Putamen (tissue), 1 donor: ENCODE data around the gene HECTD4.

ENCODE experiments used
- DNase-seq: peaks from one replicate; pipeline ENCODE4 v3.0.0-alpha.2; 2016; ENCODE audit warnings: low spot score

HECTD4 gene

GRCh38 chr12:112179341-112179740 lies 202.9 kb downstream of the HECTD4 start:
- no peak for DNase-seq

DNA sequence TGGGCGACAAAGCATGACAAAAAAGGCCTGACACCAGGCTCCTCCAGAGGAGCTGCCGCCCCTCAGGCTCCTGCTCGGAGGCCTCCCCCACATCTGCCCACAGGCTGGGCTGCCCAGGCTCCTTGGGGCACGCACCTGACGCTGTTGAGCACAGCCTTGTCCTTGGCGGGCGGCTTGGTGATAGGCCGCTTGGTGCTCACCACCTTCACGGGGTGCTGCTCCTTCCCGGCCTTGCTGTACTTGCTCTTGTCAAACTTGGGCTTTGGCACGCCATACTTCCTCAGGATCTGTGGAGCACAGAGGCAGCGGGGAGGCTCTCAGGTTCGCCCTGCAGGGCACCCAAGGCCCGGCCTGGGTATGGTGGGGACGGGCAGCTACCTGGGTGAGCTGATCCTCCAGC lies 203.4 kb downstream of the HECTD4 start:
- DNase-seq = no peak

DNA sequence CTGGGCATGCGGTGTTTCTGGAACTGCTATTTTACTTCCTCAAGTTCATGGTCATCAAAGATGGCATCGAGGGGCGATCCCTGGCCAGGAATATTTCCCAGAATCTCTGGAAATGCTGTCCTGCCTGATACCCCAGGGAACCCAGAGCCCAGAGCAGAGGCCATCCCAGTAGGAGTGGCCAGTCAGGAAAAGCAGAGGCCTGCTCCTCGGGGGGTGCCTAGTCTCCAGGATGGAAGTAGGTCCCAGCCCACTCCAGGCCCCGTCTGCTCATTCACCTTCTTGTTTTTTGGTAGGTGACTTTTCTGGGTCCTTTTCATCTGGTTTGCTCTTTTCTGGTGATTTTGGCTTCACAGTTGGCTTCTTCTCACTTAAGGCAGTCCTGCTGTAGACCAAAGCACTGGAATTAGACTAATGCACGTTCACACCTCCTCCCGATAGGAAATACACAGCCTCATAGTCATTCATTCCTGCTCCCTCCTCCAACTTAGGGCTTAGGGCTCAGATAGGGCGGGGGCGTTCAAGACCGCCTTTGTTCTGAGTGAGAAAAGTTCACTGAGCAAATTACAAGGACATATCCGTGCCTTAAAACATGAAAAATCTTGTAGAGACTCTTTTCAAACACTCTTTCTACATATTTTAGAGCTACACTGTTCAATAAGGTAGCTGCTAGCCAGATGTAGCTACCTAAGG lies 205.8 kb downstream of the HECTD4 start:
- DNase-seq = peak; percentile 59

DNA sequence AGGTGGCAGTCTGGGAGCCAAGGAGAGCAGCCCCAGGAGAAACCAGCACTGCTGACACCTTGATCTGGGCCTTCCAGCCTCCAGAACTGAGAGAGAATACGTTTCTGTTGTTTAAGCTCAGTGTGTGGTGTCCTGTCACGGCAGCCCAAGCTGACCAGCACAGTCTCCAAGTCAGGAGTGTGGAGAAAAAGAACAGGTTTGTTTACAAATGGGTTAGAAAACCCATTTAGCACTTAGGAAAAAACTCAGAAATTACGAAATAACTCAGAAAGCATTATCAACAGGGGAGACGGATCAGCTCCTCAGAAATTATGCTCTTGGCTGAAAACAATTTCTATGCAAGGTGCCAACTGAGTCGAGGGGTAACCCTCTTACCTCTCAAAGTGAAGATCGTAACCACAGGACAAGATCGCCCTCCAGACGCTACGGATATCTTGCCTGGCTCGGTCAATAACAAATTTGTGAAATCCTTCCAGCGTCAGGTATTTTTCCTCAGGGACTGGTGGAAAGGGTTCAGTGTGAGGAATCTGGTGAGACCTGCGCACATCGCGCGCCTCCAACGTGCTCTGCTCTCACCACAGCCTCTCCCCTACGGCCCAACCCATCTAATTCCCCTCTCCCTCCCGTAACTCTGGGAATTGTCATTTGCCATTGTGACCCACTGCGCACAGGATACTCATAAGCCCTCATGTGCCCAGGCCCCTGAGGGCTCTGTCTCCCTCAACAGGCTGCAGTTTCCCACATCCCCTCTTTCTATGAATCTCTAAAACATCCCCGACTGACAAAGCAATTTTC lies 206.7 kb downstream of the HECTD4 start:
- DNase-seq = no peak

- DNase-seq = no peak
These were observed 209.5 kb downstream of the HECTD4 start for GRCh38 chr12:112172556-112173324.

GRCh38 chr12:112170971-112171596 lies 211.1 kb downstream of the HECTD4 start:
- DNase-seq = no peak

DNA sequence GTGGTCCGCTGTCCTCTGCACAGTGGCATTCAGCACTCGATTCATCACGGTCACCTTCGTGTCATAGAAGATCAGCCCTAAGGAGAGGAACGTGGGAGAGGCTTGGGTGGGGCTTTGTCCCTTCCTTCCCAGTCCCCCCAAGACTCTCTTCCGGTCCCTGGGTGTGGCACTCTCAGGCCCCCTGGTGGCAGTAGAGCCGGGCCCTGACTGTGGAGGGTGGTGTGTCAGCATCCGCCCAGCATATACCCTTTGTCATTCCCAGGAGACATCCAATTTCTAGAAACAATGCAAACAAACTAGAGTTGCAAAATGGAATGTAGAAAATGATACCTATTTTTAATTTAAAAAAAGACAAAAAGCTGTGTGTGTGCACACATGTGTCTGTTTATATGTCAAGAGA lies 211.9 kb downstream of the HECTD4 start:
- no peak for DNase-seq

- DNase-seq = no peak
These were observed 212.3 kb downstream of the HECTD4 start for GRCh38 chr12:112169966-112170365.

- DNase-seq = no peak
These were observed 212.9 kb downstream of the HECTD4 start for GRCh38 chr12:112169161-112169872.

DNA sequence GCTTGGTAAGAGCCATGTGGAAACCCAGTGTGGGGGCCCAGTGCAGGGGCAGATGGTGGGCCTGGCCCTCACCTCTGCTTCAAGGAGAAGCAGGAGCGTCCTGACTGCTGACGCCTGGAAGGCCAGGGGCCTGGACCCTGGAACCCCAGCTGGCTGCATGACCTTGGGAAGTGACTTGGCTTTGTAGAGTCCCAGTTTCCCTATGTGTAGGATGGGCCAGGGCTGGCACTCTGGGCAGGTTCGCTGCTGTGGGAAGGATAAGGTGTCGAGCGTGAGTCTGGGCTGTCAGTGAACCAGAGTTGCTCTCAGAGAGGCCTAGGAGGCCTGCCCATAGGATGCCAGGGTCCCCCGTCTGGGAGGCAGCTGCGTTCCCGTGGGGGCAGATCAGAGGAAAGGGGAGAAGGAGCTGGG lies 213.7 kb downstream of the HECTD4 start:
- DNase-seq = no peak

DNA sequence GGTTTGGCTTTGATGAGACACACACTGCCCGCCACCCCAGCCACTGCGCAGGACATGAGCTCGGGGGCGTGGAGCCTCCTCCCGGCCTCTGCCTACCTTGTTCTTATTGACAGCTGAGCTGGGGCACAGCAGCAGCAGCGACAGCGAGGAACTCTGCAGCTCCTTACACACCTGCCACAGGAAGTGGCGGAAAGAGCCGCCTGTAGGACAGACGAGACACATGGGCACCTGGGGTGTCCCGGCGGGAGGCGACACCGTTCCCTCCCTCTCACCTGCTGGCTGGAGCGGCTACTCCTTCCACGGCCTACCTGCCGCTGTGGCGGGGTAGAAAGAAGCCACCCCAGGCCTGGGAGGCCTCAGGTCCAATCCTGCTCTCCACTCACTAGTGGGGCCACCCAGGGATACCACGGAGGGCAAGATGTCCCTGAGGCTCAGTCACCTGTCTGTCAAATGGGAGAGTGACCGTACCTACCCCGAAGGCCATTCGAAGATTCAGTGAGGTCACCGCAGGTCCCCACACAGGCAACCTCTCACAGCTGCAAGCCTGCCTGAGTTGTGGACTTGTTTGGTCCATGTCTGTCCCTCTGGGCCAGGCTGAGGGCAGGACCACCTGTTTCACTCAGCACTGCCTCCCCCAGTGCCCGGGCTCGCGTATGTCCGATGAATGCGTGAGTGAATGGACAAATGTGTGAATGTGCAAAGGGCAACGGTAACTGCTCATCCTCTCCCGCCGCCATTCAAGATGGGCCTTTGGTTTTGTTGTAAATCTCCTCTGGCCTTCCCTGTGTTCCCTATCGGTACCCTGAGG lies 214.3 kb downstream of the HECTD4 start:
- DNase-seq = no peak

DNA sequence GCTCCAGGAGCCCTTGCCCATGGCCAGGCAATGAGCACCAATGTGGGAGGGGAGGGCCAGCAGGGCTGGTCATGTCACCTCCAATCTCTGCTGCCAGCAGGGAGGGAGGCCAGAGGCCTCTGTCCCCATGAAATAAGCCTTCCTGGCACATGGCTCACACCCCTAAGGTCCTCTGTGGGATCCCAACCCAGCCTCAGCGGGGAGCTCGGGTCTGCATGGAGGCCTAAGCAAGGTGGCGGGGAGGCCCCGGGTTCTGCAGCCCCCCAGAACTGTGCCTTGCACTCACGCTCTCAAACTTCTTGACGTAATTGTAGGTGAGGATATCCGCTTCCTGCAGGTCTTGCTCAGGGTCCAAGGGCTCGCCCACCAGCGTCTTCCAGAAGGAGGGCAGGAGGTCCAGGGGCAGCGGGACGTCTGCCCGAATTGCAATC lies 215.2 kb downstream of the HECTD4 start:
- DNase-seq = no peak

DNA sequence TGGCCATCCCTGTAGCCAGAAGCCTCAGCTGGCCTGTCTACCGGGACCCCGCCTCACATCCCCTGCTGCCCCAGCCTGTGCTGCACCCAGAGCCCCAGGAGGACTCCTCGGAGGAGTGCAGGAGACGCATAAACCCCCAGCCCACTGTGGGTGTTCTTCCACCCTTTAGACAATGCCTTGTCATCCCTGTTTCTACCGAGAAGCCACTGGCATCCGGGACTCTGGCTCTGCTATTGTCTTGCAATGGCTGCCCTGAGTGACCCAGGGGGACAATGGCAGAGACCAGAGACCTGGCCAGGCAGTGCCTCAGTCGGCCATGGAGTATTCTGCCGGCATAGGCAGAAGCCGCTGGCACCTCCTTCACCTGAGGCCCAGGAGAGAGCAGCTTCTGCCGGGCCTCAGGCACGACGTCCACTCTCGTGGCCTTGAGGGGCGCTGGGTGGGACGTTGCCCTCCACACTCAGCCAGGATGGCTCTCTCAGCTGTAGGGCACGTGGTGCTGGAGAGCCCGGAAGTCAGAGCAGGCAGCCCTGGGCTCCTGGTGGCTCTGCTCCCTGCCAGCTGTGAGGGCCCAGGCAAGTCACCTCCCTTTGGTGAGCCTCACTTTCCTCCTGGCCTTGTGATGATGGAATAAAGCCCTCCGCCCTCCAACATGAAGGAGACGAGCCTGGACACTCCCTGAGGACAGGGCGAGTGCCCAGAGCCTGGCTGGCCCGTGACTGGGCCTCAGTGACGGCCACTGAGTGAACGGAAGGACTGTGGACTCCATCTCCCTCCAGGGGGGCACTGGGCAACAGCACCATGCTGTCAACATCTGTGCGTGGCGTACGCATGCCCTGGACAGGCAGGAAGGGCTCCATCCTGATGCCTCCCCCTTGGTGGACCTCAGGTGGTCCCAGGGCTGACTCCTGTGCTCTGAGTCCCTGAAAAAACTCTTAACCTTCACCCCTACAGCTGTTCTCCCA lies 215.9 kb downstream of the HECTD4 start:
- no peak for DNase-seq

- DNase-seq = no peak
These were observed 216.6 kb downstream of the HECTD4 start for GRCh38 chr12:112165624-112166023.

DNA sequence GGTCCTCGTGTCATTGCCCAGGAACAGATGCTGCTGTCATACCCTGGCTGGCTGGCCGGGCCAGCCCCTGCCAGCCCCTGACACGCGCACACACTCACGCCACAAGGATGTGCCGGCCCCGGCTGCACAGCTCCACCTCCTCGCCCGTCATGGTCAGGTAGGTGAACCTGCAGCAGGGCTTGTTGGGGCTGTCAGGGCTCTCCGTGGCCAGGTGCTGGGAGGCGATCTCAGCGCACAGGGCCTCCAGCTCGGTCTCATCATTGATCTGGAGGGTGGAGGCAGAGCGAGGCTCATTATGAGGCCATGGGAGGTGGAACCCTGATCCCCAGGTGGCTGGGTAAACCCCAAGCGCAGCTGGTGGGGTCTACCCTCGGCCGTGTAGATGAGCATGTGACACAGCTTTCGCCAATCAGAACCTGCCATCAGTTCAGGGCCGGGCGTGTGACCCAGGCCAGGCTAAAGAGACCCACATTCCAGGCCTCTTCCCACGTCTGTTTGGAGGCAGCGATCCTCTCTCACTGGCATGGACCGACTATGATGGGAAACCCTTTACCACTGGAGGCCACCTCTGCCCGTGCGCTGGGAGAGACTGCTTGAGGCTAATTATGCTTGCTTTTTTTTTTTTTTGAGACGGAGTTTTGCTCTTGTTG lies 218.1 kb downstream of the HECTD4 start:
- no peak for DNase-seq

DNA sequence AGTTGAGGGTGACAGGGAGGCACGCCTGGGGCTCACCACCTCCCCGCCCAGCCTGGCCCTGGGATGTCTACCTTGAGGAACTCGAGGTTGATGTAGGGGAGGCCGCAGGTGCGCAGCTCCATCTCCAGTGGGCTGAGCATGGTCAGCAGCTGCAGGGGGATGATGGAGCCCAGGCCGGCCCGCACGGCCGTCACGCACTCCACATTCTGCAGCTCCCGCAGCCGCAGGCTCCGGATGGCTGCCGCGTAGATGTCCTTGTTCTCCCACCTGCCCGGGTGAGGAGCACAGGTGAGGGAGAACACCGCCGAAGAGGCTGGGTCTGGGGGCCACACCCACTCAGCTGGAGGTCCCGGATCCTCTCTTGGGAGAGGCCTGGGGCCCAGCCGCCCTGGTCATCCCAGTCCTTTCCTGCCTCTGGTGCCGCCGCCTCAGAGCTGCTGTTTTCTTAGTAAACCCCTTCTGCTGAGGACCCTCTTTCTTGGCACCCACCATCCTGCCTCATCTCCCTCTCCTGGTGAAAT lies 218.7 kb downstream of the HECTD4 start:
- DNase-seq = no peak

- no peak for DNase-seq
These were observed 219.2 kb downstream of the HECTD4 start for GRCh38 chr12:112163056-112163455.

GRCh38 chr12:112162241-112162790 lies 219.9 kb downstream of the HECTD4 start:
- DNase-seq = no peak
